ENCODE measurements around the gene RNF40. TPM values are rescaled to one million over a fixed set of nuclear protein-coding genes. Genes with fewer than 3 reads are reported as not detected.

The RNF40 gene
- total and polyA plus RNA-seq, 2 of the 8 experiments (the other 6 are each of a cell fraction or from before 2014, with no cell fraction given): 38.5 to 68.7 TPM

GRCh38 chr16:30748634-30749445 is 13.3 kb upstream of the RNF40 start:
- Histone ChIP-seq H2BK5ac (ENCODE audit: low read depth, low read length) (no peak overlapping the region), H3K4me1 (replicated peaks in 1 of 4; ENCODE audit: control insufficient read depth in 3 of 4, insufficient read depth in 4 of 4, low read length in 3 of 4) (peaks cover 0 to 4% (median 0%) of the 10 kb centered on the region in 4 experiments; a peak in 2 of 7 replicates), H3K79me1 (ENCODE audit: low read depth, low read length) (peaks cover 8% of the 10 kb centered on the region; the same call in 1 of the 2 replicates), H2AK5ac (ENCODE audit: low read depth, low read length) (no peak overlapping the region), H2BK12ac (ENCODE audit: low read depth, low read length) (no peak overlapping the region), H4K8ac (ENCODE audit: extremely low read depth, insufficient read depth, low read length) (no peak overlapping the region), H3K79me2 (ENCODE audit: control insufficient read depth in 1 of 2, insufficient read depth in 2 of 2, low read length in 2 of 2) (peaks cover 0 to 15% of the 10 kb centered on the region in 2 experiments; a peak in 2 of 4 replicates), H3K23me2 (ENCODE audit: low read depth, low read length) (peaks cover 7% of the 10 kb centered on the region; the same call in 1 of the 2 replicates), H3K56ac (replicated peaks; ENCODE audit: insufficient read length, low read depth, low read length) (no peak overlapping the region), H3K4me2 (ENCODE audit: insufficient read depth in 1 of 2, low read depth in 2 of 2, low read length in 2 of 2) (peak overlapping the region; percentile 67 to 71; a peak in 3 of 4 replicates), H3K36me3 (ENCODE audit: control insufficient read depth in 2 of 4, insufficient read depth in 4 of 4, low read length in 3 of 4) (peaks cover 6 to 24% (median 14%) of the 10 kb centered on the region in 4 experiments; a peak in 7 of 8 replicates), H2BK20ac (ENCODE audit: low read length) (no peak overlapping the region), H4K5ac (ENCODE audit: insufficient read length, low read depth, low read length) (no peak overlapping the region), H3K4me3 (ENCODE audit: extremely low read depth in 1 of 4, insufficient read depth in 2 of 4, low read depth in 3 of 4, low read length in 4 of 4) (peak overlapping the region; percentile 54 to 81 (median 65)), H3K14ac (ENCODE audit: insufficient read length) (no peak overlapping the region), H3K27ac (ENCODE audit: low read depth, low read length) (peak overlapping the region; percentile 65; the same call in 1 of the 2 replicates), H3K4ac (replicated peaks; ENCODE audit: insufficient read length, low read depth, low read length) (no peak overlapping the region), H2AFZ (ENCODE audit: low read length) (no peak overlapping the region; the same call in 1 of the 2 replicates), H4K91ac (replicated peaks; ENCODE audit: insufficient read length, low read length) (no peak overlapping the region), H2BK15ac (ENCODE audit: low read length) (no peak overlapping the region), H2BK120ac (replicated peaks; ENCODE audit: low read depth, low read length) (no peak overlapping the region), H3K23ac (ENCODE audit: insufficient read length) (no peak overlapping the region), H3K27me3 (replicated peaks in 1 of 4; ENCODE audit: control insufficient read depth in 3 of 4, extremely low read depth in 1 of 4, insufficient read depth in 3 of 4, low read length in 3 of 4) (no peaks in the 10 kb centered on the region), H3K9ac (replicated peaks in 1 of 4; ENCODE audit: extremely low read depth in 1 of 4, low read depth in 3 of 4, low read length in 3 of 4) (peak overlapping the region; percentile 63 to 78 (median 74)), H3K9me3 (ENCODE audit: insufficient read depth in 2 of 2, low read depth in 1 of 2, low read length in 1 of 2) (no peaks in the 10 kb centered on the region), H3K18ac (ENCODE audit: extremely low read depth, low read length) (peak overlapping the region; percentile 71; the same call in 1 of the 2 replicates), H4K20me1 (replicated peaks in 1 of 2; ENCODE audit: control insufficient read depth in 1 of 2, insufficient read depth in 2 of 2, low read length in 2 of 2) (peaks cover 3 to 6% of the 10 kb centered on the region in 2 experiments)
- CTCF ChIA-PET (ENCODE audit: partially characterized antibody): interaction anchor here (1.6 kb wide), 1 partner anchor 12 kb away, joined by 6 read pairs; no protein-coding TSS in a partner anchor
- POLR2A ChIA-PET (ENCODE audit: partially characterized antibody): interaction anchor here (0.6 to 7.1 kb wide), 20 partner anchors 12 to 428 kb away, joined by 3 to 92 read pairs (median 5); partner anchors contain the start of genes CFAP119, PRR14, RNF40 and SRCAP
- DNase-seq (ENCODE audit: low read depth in 1 of 2, low spot score in 2 of 2) (peak in 1 of 2 experiments; percentile 77), FAIRE-seq (no peak)
- TF ChIP-seq CREB1 (IDR thresholded peaks at IDR 0.05): peak; percentile 38; the same call in 1 of the 2 replicates
- TF ChIP-seq POLR2AphosphoS5 (IDR thresholded peaks at IDR 0.05; ENCODE audit: low read depth, low read length): no peak
- TF ChIP-seq TEAD4 (IDR thresholded peaks at IDR 0.05; ENCODE audit: low read depth, low read length): no peak
- TF ChIP-seq, protein P1, sequence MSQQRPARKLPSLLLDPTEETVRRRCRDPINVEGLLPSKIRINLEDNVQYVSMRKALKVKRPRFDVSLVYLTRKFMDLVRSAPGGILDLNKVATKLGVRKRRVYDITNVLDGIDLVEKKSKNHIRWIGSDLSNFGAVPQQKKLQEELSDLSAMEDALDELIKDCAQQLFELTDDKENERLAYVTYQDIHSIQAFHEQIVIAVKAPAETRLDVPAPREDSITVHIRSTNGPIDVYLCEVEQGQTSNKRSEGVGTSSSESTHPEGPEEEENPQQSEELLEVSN (IDR thresholded peaks at IDR 0.05): no peak
- TF ChIP-seq KDM4A (IDR thresholded peaks at IDR 0.05; ENCODE audit: low read depth, low read length, severe bottlenecking): peak; percentile 3
- no peak for TF ChIP-seq SP1 (IDR thresholded peaks at IDR 0.05; ENCODE audit: low read depth, low read length)
- TF ChIP-seq SIN3A (conservative IDR thresholded peaks at IDR 0.05 in 1 of 2, IDR thresholded peaks at IDR 0.05 in 1 of 2; ENCODE audit: low read depth in 1 of 2, low read length in 2 of 2): 0 out of 4 replicates have a peak, but pooled peaks of 1 of the 2 experiments have one; percentile 31
- TF ChIP-seq SIRT6 (IDR thresholded peaks at IDR 0.05; ENCODE audit: low read length): no peak
- TF ChIP-seq SP2 (IDR thresholded peaks at IDR 0.05; ENCODE audit: low read length): no peak
- 26% methylated on average over 13 of the region's 36 CpGs; no CpG with 5 or more reads in 1 of the 2 experiments for WGBS, 2 experiments (ENCODE audit: extremely low coverage in 1 of 2, insufficient coverage in 1 of 2, insufficient read length in 1 of 2, insufficient replicate concordance in 2 of 2, low coverage in 1 of 2, low lambda C conversion rate in 2 of 2, missing lambda C conversion rate in 1 of 2)

Data from H1 (cell line).